Measurements from ENCODE around the gene NCOA1. TPM values are rescaled to one million over a fixed set of nuclear protein-coding genes. Genes with fewer than 3 reads are reported as not detected.
"Not testable (repeated sequence)": the region's sequence is repeated elsewhere in the genome, so short reads cannot be mapped to it uniquely, and the experiment has no call there.

NCOA1 gene
- total and polyA plus RNA-seq, 7 donors: 12.8 to 78.1 (median 44.2) TPM

- Histone ChIP-seq H3K27me3 (ENCODE audit: insufficient read depth in 3 of 3, low read length in 2 of 3) (no peaks in the 10 kb centered on the region), H3K27ac (no peak overlapping the region), H3K9me3 (peaks cover 13% of the 10 kb centered on the region), H3K4me3 (no peak overlapping the region), H3K4me1 (peaks cover 2% of the 10 kb centered on the region), H3K36me3 (ENCODE audit: insufficient read depth in 1 of 2, low read depth in 1 of 2) (no peaks in the 10 kb centered on the region)
- ATAC-seq (no peak), DNase-seq (no peak)
- 61 to 96% (median 61%) methylated on average over 2 of the region's 2 CpGs for WGBS, 3 donors
- intact Hi-C loops (cut with DNase I): loop anchor here in 1 of 2 donors (1.0 kb wide), 1 partner anchor 12 kb away; no protein-coding TSS in a partner anchor
- TF ChIP-seq CTCF (IDR thresholded peaks at IDR 0.05): peak; percentile 3
Measured at GRCh38 chr2:24543252-24543651, 52.2 kb downstream of the NCOA1 start.

GRCh38 chr2:24544456-24545115, 53.5 kb downstream of the NCOA1 start:
- no peak overlapping the region for H3K27ac ChIP-seq
- peaks cover 2% of the 10 kb centered on the region for H3K4me1 ChIP-seq
- TF ChIP-seq CTCF (IDR thresholded peaks at IDR 0.05): no peak
- WGBS, 3 donors: 95 to 100% (median 98%) methylated on average over 1 of the region's 1 CpG
- H3K36me3 ChIP-seq (ENCODE audit: insufficient read depth in 1 of 2, low read depth in 1 of 2): no peaks in the 10 kb centered on the region
- ATAC-seq (no peak), DNase-seq (no peak)
- peaks cover 13% of the 10 kb centered on the region for H3K9me3 ChIP-seq
- intact Hi-C loops (cut with DNase I): no loop called here
- H3K4me3 ChIP-seq: no peak overlapping the region
- no peaks in the 10 kb centered on the region for H3K27me3 ChIP-seq (ENCODE audit: insufficient read depth in 3 of 3, low read length in 2 of 3)

GRCh38 chr2:24546669-24547068, 55.6 kb downstream of the NCOA1 start:
- intact Hi-C loops (cut with DNase I): no loop called here
- no peaks in the 10 kb centered on the region for H3K36me3 ChIP-seq (ENCODE audit: insufficient read depth in 1 of 2, low read depth in 1 of 2)
- H3K4me3 ChIP-seq: no peak overlapping the region
- peaks cover 2% of the 10 kb centered on the region for H3K4me1 ChIP-seq
- TF ChIP-seq CTCF (IDR thresholded peaks at IDR 0.05): no peak
- peak in 1 of 4 donors; percentile 43 for ATAC-seq
- peaks cover 11% of the 10 kb centered on the region for H3K9me3 ChIP-seq
- no peak for DNase-seq
- H3K27me3 ChIP-seq (ENCODE audit: insufficient read depth in 3 of 3, low read length in 2 of 3): no peaks in the 10 kb centered on the region
- H3K27ac ChIP-seq: no peak overlapping the region
- WGBS, 3 donors: 81 to 86% (median 83%) methylated on average over 1 of the region's 1 CpG

- intact Hi-C loops (cut with DNase I): no loop called here
- ATAC-seq: no peak
- TF ChIP-seq CTCF (IDR thresholded peaks at IDR 0.05): no peak
- Histone ChIP-seq H3K4me1 (peaks cover 9% of the 10 kb centered on the region), H3K9me3 (no peaks in the 10 kb centered on the region), H3K27ac (no peak overlapping the region), H3K27me3 (ENCODE audit: insufficient read depth in 3 of 3, low read length in 2 of 3) (no peaks in the 10 kb centered on the region), H3K4me3 (no peak overlapping the region), H3K36me3 (ENCODE audit: insufficient read depth in 1 of 2, low read depth in 1 of 2) (no peaks in the 10 kb centered on the region)
- no peak for DNase-seq
- WGBS, 3 donors: 81 to 97% (median 85%) methylated on average over 4 of the region's 4 CpGs
Measured at GRCh38 chr2:24548058-24548457, 57.0 kb downstream of the NCOA1 start.

GRCh38 chr2:24550301-24550700, 59.2 kb downstream of the NCOA1 start:
- not testable (repeated sequence) for DNase-seq; H3K27me3 ChIP-seq (ENCODE audit: insufficient read depth in 3 of 3, low read length in 2 of 3); H3K27ac ChIP-seq; H3K9me3 ChIP-seq; H3K36me3 ChIP-seq (ENCODE audit: insufficient read depth in 1 of 2, low read depth in 1 of 2); H3K4me3 ChIP-seq
- ATAC-seq: peak in 2 of 4 donors; percentile 43 to 62
- WGBS, 3 donors: 54 to 73% (median 67%) methylated on average over 2 of the region's 2 CpGs
- intact Hi-C loops (cut with DNase I): loop anchor here in 1 of 2 donors (10.0 kb wide), 1 partner anchor 46 kb away; no protein-coding TSS in a partner anchor
- peaks cover 11% of the 10 kb centered on the region for H3K4me1 ChIP-seq
